HCT116 (cell line): ENCODE data around the gene AGTPBP1. TPM values are rescaled to one million over a fixed set of nuclear protein-coding genes. Genes with fewer than 3 reads are reported as not detected.

ENCODE experiments used
- ATAC-seq: fragments of 200-7000 bp; cut with Tn5 transposase; 2 replicates; pipeline ENCODE4 v1.9.1; 2020; ENCODE audit warnings: mild to moderate bottlenecking, moderate library complexity
- BruUV-seq: library from RNA; stranded (reverse); fragments of 400-500 nt; replicated peaks from 2 replicates; lab custom pipeline; 2021; lab: Mats Ljungman, UMichigan
- CTCF ChIA-PET: fragments of 300-600 bp; sonication (Branson Sonifier 250); formaldehyde crosslinking; loops from one replicate; lab custom pipeline; 2021; ENCODE audit warnings: antibody characterized with exemption; lab: Charles Lee
- POLR2A ChIA-PET: fragments of 300-600, 350-600 bp; sonication (Branson Sonifier 250); formaldehyde crosslinking; loops from one replicate; lab custom pipeline; 2021; ENCODE audit warnings: antibody characterized with exemption; lab: Charles Lee
- RAD21 ChIA-PET, 2 experiments: fragments of 300-600 bp; sonication (Branson Sonifier 250); formaldehyde crosslinking; loops; one replicate each; lab custom pipeline; 2023; ENCODE audit warnings: low total read pairs in 2 of 2; ENCODE audit not compliant: uncharacterized antibody in 2 of 2, unreplicated experiment in 2 of 2, low non-redundant PET in 1 of 2; lab: Charles Lee
- DNase-seq: peaks from one replicate; pipeline ENCODE4 v3.0.0-alpha.2; 2010; ENCODE audit warnings: low read depth, low spot score
- H2AFZ ChIP-seq: fragments of 200-600 bp; shearing (Covaris generic), sonication (generic); 2 replicates; pipeline ENCODE4 v1.6.1; 2017; ENCODE audit warnings: low read depth, mixed run types, mixed read lengths, antibody characterized with exemption, low read length; ENCODE audit not compliant: poor library complexity, severe bottlenecking
- H3K27ac ChIP-seq: 2 replicates; pipeline ENCODE4 v1.5.1; 2012; ENCODE audit warnings: low read depth, low read length
- H3K27me3 ChIP-seq: fragments of 200-600 bp; sonication (generic); 2 replicates; pipeline ENCODE4 v1.6.1; 2016; ENCODE audit warnings: mixed run types, low read length, mixed read lengths; ENCODE audit not compliant: insufficient read depth
- H3K36me3 ChIP-seq, 2 experiments: fragments of 200-500 bp in 1 of 2; fragments of 200-600 bp in 1 of 2; sonication (Bioruptor generic) in 1 of 2; sonication (generic) in 1 of 2; 2 replicates each; pipeline versions ENCODE4 v1.5.1 to v1.6.1; 2014 to 2016; ENCODE audit warnings: low read length in 2 of 2, inconsistent platforms in 1 of 2, mixed read lengths in 1 of 2, mixed run types in 1 of 2; ENCODE audit not compliant: insufficient read depth in 2 of 2, control insufficient read depth in 1 of 2
- H3K4me1 ChIP-seq, 2 experiments: fragments of 200-600 bp in 1 of 2; sonication (generic) in 1 of 2; 2 replicates each; pipeline versions ENCODE4 v1.5.1 to v1.6.1; 2012 to 2017; ENCODE audit warnings: low read length in 2 of 2, inconsistent platforms in 1 of 2, mild to moderate bottlenecking in 1 of 2, mixed read lengths in 1 of 2, mixed run types in 1 of 2, moderate library complexity in 1 of 2; ENCODE audit not compliant: insufficient read depth in 2 of 2, control insufficient read depth in 1 of 2
- H3K4me2 ChIP-seq: fragments of 200-600 bp; sonication (generic); 2 replicates; pipeline ENCODE4 v1.6.1; 2017; ENCODE audit warnings: mixed run types, low read length, mixed read lengths
- H3K4me3 ChIP-seq, 2 experiments: fragments of 200-600 bp in 1 of 2; sonication (generic) in 1 of 2; replicated peaks in 1 of 2; 2 replicates each; pipeline ENCODE4 v1.5.1; 2011 to 2016; ENCODE audit warnings: low read length in 2 of 2, control low read depth in 1 of 2, low read depth in 1 of 2, mild to moderate bottlenecking in 1 of 2, mixed read lengths in 1 of 2, mixed run types in 1 of 2
- H3K79me2 ChIP-seq: fragments of 200-600 bp; sonication (generic); 2 replicates; pipeline ENCODE4 v1.6.1; 2017; ENCODE audit warnings: mild to moderate bottlenecking, mixed run types, low read length, moderate library complexity, mixed read lengths; ENCODE audit not compliant: insufficient read depth
- H3K9ac ChIP-seq: fragments of 200-600 bp; sonication (generic); 2 replicates; pipeline ENCODE4 v1.6.1; 2016; ENCODE audit warnings: low read length, mixed read lengths
- H3K9me2 ChIP-seq: fragments of 200-600 bp; sonication (generic), shearing (Covaris generic); 2 replicates; pipeline ENCODE4 v1.6.1; 2017; ENCODE audit warnings: mixed run types, mild to moderate bottlenecking, moderate library complexity; ENCODE audit not compliant: insufficient read depth
- H3K9me3 ChIP-seq, 2 experiments: fragments of 200-500 bp in 1 of 2; fragments of 200-600 bp in 1 of 2; sonication (Bioruptor generic) in 1 of 2; sonication (generic) in 1 of 2; 2 replicates each; pipeline ENCODE4 v1.6.1; 2014 to 2017; ENCODE audit warnings: low read length in 2 of 2, mixed read lengths in 2 of 2, inconsistent platforms in 1 of 2, low read depth in 1 of 2, mild to moderate bottlenecking in 1 of 2, mixed run types in 1 of 2, moderate library complexity in 1 of 2; ENCODE audit not compliant: control insufficient read depth in 1 of 2, insufficient read depth in 1 of 2
- H4K20me1 ChIP-seq: fragments of 200-600 bp; sonication (generic), shearing (Covaris generic); 2 replicates; pipeline ENCODE4 v1.6.1; 2017; ENCODE audit warnings: mixed run types, mild to moderate bottlenecking, moderate library complexity; ENCODE audit not compliant: insufficient read depth
- EGR1 ChIP-seq: IDR thresholded peaks from 2 replicates; pipeline ENCODE4 v1.6.1; 2012; ENCODE audit warnings: low read depth
- ELF1 ChIP-seq: IDR thresholded peaks from 2 replicates; pipeline ENCODE4 v1.6.1; 2012; ENCODE audit warnings: low read depth, borderline replicate concordance
- FOSL1 ChIP-seq: IDR thresholded peaks from 2 replicates; pipeline ENCODE4 v1.6.1; 2012; ENCODE audit warnings: low read depth
- POLR2A ChIP-seq: IDR thresholded peaks from 2 replicates; pipeline ENCODE4 v1.7.0; 2011; ENCODE audit warnings: borderline replicate concordance; ENCODE audit not compliant: insufficient read depth, insufficient read length; ENCODE audit errors: extremely low read depth
- POLR2AphosphoS5 ChIP-seq: IDR thresholded peaks from 2 replicates; pipeline ENCODE4 v1.6.1; 2011; ENCODE audit warnings: mild to moderate bottlenecking, low read depth, low read length, moderate library complexity
- SIN3A ChIP-seq: IDR thresholded peaks from 2 replicates; pipeline ENCODE4 v1.6.1; 2012; ENCODE audit warnings: low read depth
- SP1 ChIP-seq: IDR thresholded peaks from 2 replicates; pipeline ENCODE4 v1.6.1; 2012; ENCODE audit warnings: low read depth
- SRF ChIP-seq: IDR thresholded peaks from 2 replicates; pipeline ENCODE4 v1.6.1; 2012; ENCODE audit warnings: low read depth
- TCF7L2 ChIP-seq: IDR thresholded peaks from 2 replicates; pipeline ENCODE4 v1.7.0; 2011; ENCODE audit warnings: borderline replicate concordance, inconsistent platforms; ENCODE audit not compliant: insufficient read depth, insufficient read length; ENCODE audit errors: extremely low read depth
- intact Hi-C: fragments of 100-400 bp; cut with micrococcal nuclease; formaldehyde crosslinking; loops from 2 replicates; pipeline ENCODE4 v1.10.0; 2022
- total RNA-seq: library from RNA; stranded (reverse); gene quantifications from one replicate; pipeline ENCODE4 v1.2.1, GENCODE V29; 2021; ENCODE audit not compliant: unreplicated experiment

AGTPBP1 gene
- total RNA-seq, 1 experiment from 2014 or later = 17.4 TPM

DNA sequence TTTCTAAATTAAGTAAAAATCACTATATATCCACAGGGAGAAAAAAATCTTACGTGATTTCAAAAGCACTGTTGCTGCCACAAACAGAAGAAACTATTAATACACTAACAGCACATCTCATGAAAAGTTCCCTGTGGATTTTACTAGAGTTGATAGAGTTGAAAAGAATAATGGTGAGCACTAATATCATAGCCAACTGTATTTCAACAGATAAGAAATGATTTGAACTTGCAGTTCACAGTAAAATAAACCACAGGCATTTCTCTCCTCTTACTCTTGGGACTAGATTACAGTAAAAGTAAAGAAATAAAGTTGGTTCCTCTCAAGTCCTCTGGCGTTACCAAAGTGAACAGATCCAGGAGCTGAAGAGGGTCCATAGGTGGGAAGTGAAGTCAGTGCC is 27.9 kb downstream of the AGTPBP1 start:
- ChIA-PET POLR2A (no interaction called here), RAD21 (no interaction called here)
- Histone ChIP-seq H3K79me2 (no peaks in the 10 kb centered on the region; the same call in 1 of the 2 replicates), H3K9ac (no peak overlapping the region), H2AFZ (no peak overlapping the region), H3K27me3 (no peaks in the 10 kb centered on the region), H3K4me1 (no peaks in the 10 kb centered on the region), H4K20me1 (no peaks in the 10 kb centered on the region), H3K4me3 (no peak overlapping the region)
- ATAC-seq (no peak), DNase-seq (no peak)
- no TSS peak for BruUV-seq
- TF ChIP-seq SRF = no peak
- no peak for TF ChIP-seq TCF7L2
- TF ChIP-seq SP1 = no peak
- no peak for TF ChIP-seq FOSL1
- TF ChIP-seq ELF1 = no peak
- TF ChIP-seq SIN3A = no peak
- no peak for TF ChIP-seq EGR1
- no peak for TF ChIP-seq POLR2A
- TF ChIP-seq, all 23 proteins: peak for 0
- no peak overlapping the region for H3K27ac ChIP-seq
- H3K9me2 ChIP-seq = no peaks in the 10 kb centered on the region
- H3K36me3 ChIP-seq = no peaks in the 10 kb centered on the region
- H3K9me3 ChIP-seq = no peaks in the 10 kb centered on the region
- no peak overlapping the region for H3K4me2 ChIP-seq
- intact Hi-C loops = no loop called here
- CTCF ChIA-PET = interaction anchor here (0.9 to 2.3 kb wide), 2 partner anchors 15 to 23 kb away, joined by 3 to 7 read pairs; no protein-coding TSS in a partner anchor

DNA sequence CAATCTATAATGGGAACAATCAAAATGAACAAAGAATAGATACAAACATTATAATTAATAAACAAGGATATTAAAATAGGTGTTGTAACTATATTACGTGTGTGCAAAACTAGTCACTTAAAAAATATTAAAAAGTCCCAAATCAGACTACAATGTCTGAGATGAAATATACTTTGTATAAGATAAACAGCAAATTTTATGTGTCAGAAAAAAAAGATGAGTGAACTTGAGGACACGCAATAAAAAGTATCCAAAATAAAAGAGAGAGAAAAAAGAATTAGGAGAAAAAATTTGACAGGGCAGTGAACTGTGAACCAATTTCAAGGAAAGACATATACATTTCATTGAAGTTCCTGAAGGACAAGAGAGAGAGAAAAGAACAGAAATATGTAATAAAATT is 37.0 kb downstream of the AGTPBP1 start:
- H3K27me3 ChIP-seq = no peaks in the 10 kb centered on the region
- POLR2A ChIA-PET = no interaction called here
- peaks cover 4% of the 10 kb centered on the region for H3K79me2 ChIP-seq
- H2AFZ ChIP-seq = no peak overlapping the region
- H3K9me3 ChIP-seq = no peaks in the 10 kb centered on the region
- DNase-seq (no peak), ATAC-seq (no peak)
- RAD21 ChIA-PET = no interaction called here
- no TSS peak for BruUV-seq
- no peak overlapping the region for H3K4me2 ChIP-seq
- H3K9me2 ChIP-seq = no peaks in the 10 kb centered on the region
- no peaks in the 10 kb centered on the region for H3K36me3 ChIP-seq
- no peak overlapping the region for H3K9ac ChIP-seq
- no peak for TF ChIP-seq POLR2AphosphoS5
- no peaks in the 10 kb centered on the region for H4K20me1 ChIP-seq
- no peak overlapping the region for H3K27ac ChIP-seq
- H3K4me3 ChIP-seq = no peak overlapping the region
- intact Hi-C loops = no loop called here
- CTCF ChIA-PET = no interaction called here
- no peaks in the 10 kb centered on the region for H3K4me1 ChIP-seq
